Esophagus muscularis mucosa (tissue), 4 donors: ENCODE measurements around the gene SKA2. TPM values are rescaled to one million over a fixed set of nuclear protein-coding genes. Genes with fewer than 3 reads are reported as not detected.

Experiments used
- DNase-seq: peaks from one replicate; pipeline ENCODE4 v3.0.0-alpha.2; 2017; ENCODE audit errors: extremely low spot score
- H3K27ac ChIP-seq, 4 donors: fragments of 200-600 bp; sonication (generic); replicated peaks in 1 of 4; 1 replicate in 3 of 4; 2 replicates in 1 of 4; pipeline ENCODE4 v1.5.1; 2016 to 2019; ENCODE audit warnings: mild to moderate bottlenecking in 1 of 4
- H3K27me3 ChIP-seq, 4 donors: fragments of 200-600 bp; sonication (generic); one replicate each; pipeline versions ENCODE4 v1.5.1 to v1.6.0; 2016 to 2019
- H3K36me3 ChIP-seq, 4 donors: fragments of 200-600 bp; sonication (generic); one replicate each; pipeline ENCODE4 v1.5.1; 2016 to 2019
- H3K4me1 ChIP-seq, 4 donors: fragments of 200-600 bp; sonication (generic); one replicate each; pipeline ENCODE4 v1.5.1; 2016 to 2019
- H3K4me3 ChIP-seq, 4 donors: fragments of 200-600 bp; sonication (generic); 1 replicate in 2 of 4; 2 replicates in 2 of 4; pipeline ENCODE4 v1.5.1; 2016 to 2019; ENCODE audit warnings: mild to moderate bottlenecking in 4 of 4, moderate library complexity in 1 of 4
- H3K9me3 ChIP-seq, 4 donors: fragments of 200-600 bp; sonication (generic); 1 replicate in 3 of 4; 2 replicates in 1 of 4; pipeline ENCODE4 v1.5.1; 2016 to 2019
- EP300 ChIP-seq: sonication (generic); formaldehyde crosslinking; IDR thresholded peaks from one replicate; pipeline ENCODE4 v1.6.1; 2017; ENCODE audit warnings: antibody characterized with exemption
- POLR2A ChIP-seq: fragments of 450-650 bp; IDR thresholded peaks from one replicate; pipeline ENCODE4 v1.6.1; 2017; ENCODE audit warnings: antibody characterized with exemption, moderate library complexity, mild to moderate bottlenecking, low read depth
- POLR2AphosphoS5 ChIP-seq, 2 donors: sonication (generic); formaldehyde crosslinking; IDR thresholded peaks; one replicate each; pipeline ENCODE4 v1.6.1; 2017; ENCODE audit warnings: antibody characterized with exemption in 2 of 2
- WGBS: methylation state at CpG from one replicate; pipeline ENCODE4 v1.1.5; 2018; 5-methylcytosine and 5-hydroxymethylcytosine counted together
- intact Hi-C: fragments of 100-400 bp; cut with DNase I; formaldehyde crosslinking; loops from one replicate; pipeline ENCODE4 v1.15.1; 2023
- total RNA-seq, 4 donors: library from RNA; depleted of rRNA; stranded (reverse); fragments of >200 nt; gene quantifications; one replicate each; pipeline versions ENCODE4 v1.1.0 to v1.2.1, GENCODE V29; 2016
- TF ChIP-seq, protein P1 (sequence below), 3 experiments: fragments of 200-600 bp in 2 of 3; fragments of 450-650 bp in 1 of 3; sonication (generic) in 2 of 3; IDR thresholded peaks; one replicate each; pipeline ENCODE4 v1.5.1; 2017 to 2019; ENCODE audit warnings: antibody characterized with exemption in 3 of 3, mild to moderate bottlenecking in 2 of 3, moderate library complexity in 1 of 3

SKA2 gene
- total RNA-seq, 4 donors from 2014 or later = 33.0 to 61.9 (median 35.6) TPM

DNA sequence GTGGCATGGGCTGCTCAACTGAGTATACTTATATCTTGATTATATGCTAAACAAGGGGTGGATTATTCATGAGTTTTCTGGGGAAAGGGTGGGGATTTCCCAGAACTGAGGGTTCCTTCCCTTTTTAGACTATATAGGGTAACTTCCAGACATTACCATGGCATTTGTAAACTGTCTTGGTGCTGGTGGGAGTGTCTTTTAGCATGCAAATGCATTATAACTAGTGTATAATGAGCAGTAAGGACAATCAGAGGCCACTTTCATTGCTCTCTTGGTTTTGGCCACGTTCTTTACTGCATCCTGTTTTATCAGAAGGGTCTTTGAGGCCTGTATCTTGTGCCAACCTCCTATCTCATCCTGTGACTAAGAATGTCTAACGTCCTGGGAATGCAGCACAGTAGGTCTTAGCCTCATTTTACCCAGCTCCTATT lies 12.6 kb upstream of the SKA2 start:
- WGBS = 88% methylated on average over 2 of the region's 2 CpGs
- intact Hi-C loops = no loop called here
- DNase-seq = peak; percentile 26
- Histone ChIP-seq H3K36me3 (no peaks in the 10 kb centered on the region), H3K4me3 (no peak overlapping the region), H3K4me1 (no peaks in the 10 kb centered on the region), H3K27ac (no peak overlapping the region), H3K27me3 (no peaks in the 10 kb centered on the region), H3K9me3 (no peaks in the 10 kb centered on the region)
- TF ChIP-seq POLR2A (no peak), POLR2AphosphoS5 (IDR thresholded peaks at IDR 0.05) (no peak), EP300 (no peak)
- TF ChIP-seq, protein P1, sequence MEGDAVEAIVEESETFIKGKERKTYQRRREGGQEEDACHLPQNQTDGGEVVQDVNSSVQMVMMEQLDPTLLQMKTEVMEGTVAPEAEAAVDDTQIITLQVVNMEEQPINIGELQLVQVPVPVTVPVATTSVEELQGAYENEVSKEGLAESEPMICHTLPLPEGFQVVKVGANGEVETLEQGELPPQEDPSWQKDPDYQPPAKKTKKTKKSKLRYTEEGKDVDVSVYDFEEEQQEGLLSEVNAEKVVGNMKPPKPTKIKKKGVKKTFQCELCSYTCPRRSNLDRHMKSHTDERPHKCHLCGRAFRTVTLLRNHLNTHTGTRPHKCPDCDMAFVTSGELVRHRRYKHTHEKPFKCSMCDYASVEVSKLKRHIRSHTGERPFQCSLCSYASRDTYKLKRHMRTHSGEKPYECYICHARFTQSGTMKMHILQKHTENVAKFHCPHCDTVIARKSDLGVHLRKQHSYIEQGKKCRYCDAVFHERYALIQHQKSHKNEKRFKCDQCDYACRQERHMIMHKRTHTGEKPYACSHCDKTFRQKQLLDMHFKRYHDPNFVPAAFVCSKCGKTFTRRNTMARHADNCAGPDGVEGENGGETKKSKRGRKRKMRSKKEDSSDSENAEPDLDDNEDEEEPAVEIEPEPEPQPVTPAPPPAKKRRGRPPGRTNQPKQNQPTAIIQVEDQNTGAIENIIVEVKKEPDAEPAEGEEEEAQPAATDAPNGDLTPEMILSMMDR (IDR thresholded peaks at IDR 0.05) = no peak

DNA sequence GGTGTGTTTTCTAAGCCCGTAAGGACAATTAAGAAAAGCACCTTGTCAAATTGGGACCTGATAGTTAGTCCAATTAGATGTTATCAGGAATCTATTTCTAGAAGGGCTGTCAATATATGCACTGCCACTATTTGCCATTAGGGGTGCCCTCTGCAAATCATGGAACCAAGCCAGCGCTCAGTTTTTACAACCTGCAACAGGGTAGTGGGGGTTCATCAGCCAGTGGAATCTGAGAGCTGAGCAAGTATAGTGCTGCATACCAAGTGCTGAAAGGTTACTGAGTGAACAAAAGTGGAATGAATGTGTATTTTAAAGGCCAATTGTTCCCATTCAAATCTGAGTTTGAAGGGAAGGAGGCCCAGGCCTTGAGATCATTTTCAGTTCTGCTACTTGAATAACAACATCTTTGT lies 11.0 kb upstream of the SKA2 start:
- no peaks in the 10 kb centered on the region for H3K36me3 ChIP-seq
- H3K4me3 ChIP-seq = no peak overlapping the region
- no peaks in the 10 kb centered on the region for H3K27me3 ChIP-seq
- intact Hi-C loops = no loop called here
- no peaks in the 10 kb centered on the region for H3K9me3 ChIP-seq
- H3K27ac ChIP-seq = no peak overlapping the region
- peak; percentile 55 for DNase-seq
- no peaks in the 10 kb centered on the region for H3K4me1 ChIP-seq
- TF ChIP-seq, protein P1 (IDR thresholded peaks at IDR 0.05) = peak in 2 of 3 experiments; percentile 30 to 47
- TF ChIP-seq POLR2AphosphoS5 (IDR thresholded peaks at IDR 0.05) = no peak
- 82% methylated on average over 2 of the region's 2 CpGs for WGBS

DNA sequence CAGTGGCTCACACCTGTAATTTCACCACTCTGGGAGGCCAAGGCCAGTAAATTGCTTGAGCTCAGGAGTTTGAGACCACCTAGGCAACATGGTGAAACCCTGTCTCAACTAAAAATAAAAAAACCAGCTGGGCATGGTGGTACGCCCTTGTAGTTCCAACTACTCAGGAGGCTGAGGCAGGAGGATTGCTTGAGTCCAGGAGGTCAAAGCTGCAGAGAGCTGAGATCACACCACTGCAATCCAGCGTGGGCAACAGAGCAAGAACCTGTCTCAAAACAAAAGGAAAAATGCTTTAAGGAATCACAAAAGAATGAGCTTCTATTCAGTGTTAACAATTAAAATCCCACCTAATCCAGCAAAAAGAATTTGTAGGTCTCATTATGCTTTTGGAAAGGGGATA lies 6.5 kb upstream of the SKA2 start:
- intact Hi-C loops = no loop called here
- no peak for DNase-seq
- Histone ChIP-seq H3K9me3 (no peaks in the 10 kb centered on the region), H3K27me3 (no peaks in the 10 kb centered on the region), H3K36me3 (no peaks in the 10 kb centered on the region), H3K27ac (no peak overlapping the region), H3K4me3 (no peak overlapping the region), H3K4me1 (peaks cover 0 to under 1% (median under 1%) of the 10 kb centered on the region in 4 donors)
- 96% methylated on average over 2 of the region's 2 CpGs for WGBS
- no peak for TF ChIP-seq POLR2A
- no peak for TF ChIP-seq POLR2AphosphoS5 (IDR thresholded peaks at IDR 0.05)
- TF ChIP-seq, protein P1 (IDR thresholded peaks at IDR 0.05) = no peak
- no peak for TF ChIP-seq EP300

DNA sequence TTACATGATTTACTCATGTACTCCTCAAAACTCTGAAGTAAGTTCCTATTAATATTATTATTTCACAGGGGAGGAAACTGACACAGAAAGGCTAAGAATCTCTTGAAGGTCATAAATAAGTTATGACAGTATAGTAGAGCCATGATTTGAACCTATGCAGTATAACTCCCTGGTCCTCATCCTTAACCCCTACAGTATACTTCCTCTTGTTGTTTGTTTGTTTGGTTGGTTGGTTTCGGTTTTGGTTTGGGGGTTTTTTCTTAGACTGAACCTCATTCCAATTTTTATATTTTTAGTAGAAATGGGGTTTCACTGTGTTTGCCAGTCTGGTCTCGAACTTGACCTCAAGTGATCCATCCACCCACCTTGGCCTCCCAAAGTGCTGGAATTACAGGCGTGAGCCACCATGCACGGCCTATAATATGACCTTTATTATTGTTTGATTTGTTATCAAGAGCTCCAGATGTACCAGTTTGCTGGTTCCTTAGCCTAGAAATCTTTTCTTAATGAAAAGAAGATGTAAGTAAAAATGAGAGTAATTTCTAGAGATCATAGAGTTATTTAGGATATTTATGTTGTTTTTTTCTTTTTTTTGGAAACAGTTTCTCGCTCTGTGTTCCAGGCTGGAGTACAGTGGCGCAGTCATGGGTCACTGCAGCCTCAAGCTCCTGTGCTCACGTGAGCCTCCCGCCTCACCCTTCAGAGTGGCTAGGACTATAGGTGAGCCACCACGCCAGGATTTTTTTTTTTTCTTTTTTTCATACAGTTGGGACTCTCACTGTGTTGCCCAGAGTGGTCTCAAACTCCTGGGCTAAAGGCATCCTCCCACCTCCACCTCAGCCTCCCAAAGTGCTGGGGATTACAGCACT lies 5.4 kb upstream of the SKA2 start:
- intact Hi-C loops = no loop called here
- Histone ChIP-seq H3K27me3 (no peaks in the 10 kb centered on the region), H3K36me3 (no peaks in the 10 kb centered on the region), H3K27ac (no peak overlapping the region), H3K9me3 (no peaks in the 10 kb centered on the region), H3K4me3 (no peak overlapping the region), H3K4me1 (peaks cover 6 to 10% (median 8%) of the 10 kb centered on the region in 4 donors)
- DNase-seq = no peak
- TF ChIP-seq, protein P1 (IDR thresholded peaks at IDR 0.05) = no peak
- TF ChIP-seq EP300 = no peak
- no peak for TF ChIP-seq POLR2A
- no peak for TF ChIP-seq POLR2AphosphoS5 (IDR thresholded peaks at IDR 0.05)
- 98% methylated on average over 9 of the region's 9 CpGs for WGBS
